HG03558 (cell line): ENCODE measurements around the gene CD33.
"Not testable (repeated sequence)": the region's sequence is repeated elsewhere in the genome, so short reads cannot be mapped to it uniquely, and the experiment has no call there.

Experiments
- ATAC-seq: cut with Tn5 transposase; IDR thresholded peaks from one replicate; pipeline ENCODE4 v1.9.1; 2021; ENCODE audit warnings: moderate number of reproducible peaks; ENCODE audit not compliant: unreplicated experiment; ENCODE audit errors: extremely low read depth

CD33 gene

DNA sequence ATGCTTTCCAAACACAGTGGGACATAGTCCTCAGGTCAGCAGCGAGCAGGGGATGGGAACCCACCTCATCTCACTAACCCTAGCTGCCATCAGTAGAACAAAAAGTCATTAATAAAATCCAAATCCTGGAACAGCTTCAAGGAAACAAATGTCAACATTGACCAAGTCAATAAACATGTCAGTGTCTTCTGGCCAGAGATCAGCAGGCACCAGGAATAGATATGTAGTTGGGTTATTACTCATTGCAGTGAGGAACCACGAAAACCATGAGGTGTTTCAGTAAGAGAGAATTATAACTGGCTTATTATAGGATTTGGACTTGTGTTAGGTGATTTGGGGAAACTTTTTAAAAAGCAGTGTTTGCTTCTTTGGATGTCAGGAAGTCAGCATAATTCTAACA lies 17.1 kb upstream of the CD33 start:
- ATAC-seq, result no peak

DNA sequence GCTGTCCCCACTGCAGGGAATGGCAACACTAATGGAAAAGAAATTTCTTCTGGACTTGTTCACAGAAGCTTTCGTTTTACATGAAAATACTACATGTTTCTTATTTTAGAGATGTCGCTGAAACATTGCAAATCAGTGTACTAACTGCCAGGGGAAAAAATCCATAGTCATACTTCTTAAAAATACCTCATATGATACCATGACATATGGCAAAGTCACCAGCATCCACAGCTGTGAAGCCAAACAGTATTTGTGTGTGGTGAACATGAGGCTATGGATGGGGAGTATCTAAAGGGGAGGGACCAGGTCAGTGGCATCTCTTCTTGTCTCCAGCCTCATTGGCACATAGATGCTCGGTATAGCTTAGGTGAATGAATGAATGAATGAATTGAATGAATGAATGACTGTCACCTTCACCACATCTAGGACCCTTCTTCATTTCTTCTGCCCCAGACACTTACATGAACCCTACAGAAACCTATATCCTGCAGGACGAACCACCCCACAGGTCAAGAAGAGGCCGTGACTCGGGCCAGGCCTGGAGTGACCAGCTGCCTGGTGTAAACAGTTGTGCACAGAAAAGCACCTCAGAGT lies 14.6 kb upstream of the CD33 start:
- ATAC-seq, result no peak

DNA sequence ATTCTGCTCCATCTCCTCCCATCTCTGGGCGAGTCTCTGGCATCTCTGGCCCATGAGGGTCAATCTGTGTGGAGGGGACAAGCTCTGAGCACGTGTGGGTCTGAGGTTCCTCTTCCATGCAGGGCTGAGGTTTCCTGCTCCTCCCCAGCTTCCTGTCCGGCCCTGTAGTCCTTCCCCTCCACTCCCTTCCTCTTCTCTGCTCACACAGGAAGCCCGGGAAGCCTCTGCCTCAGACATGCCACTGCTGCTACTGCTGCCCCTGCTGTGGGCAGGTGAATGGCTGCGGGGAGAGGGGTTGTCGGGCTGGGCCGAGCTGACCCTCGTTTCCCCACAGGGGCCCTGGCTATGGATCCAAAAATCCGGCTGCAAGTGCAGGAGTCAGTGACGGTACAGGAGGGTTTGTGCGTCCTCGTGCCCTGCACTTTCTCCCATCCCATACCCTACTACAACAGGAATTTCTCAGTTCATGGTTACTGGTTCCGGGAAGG lies 14.0 kb upstream of the CD33 start:
- not testable (repeated sequence) for ATAC-seq

DNA sequence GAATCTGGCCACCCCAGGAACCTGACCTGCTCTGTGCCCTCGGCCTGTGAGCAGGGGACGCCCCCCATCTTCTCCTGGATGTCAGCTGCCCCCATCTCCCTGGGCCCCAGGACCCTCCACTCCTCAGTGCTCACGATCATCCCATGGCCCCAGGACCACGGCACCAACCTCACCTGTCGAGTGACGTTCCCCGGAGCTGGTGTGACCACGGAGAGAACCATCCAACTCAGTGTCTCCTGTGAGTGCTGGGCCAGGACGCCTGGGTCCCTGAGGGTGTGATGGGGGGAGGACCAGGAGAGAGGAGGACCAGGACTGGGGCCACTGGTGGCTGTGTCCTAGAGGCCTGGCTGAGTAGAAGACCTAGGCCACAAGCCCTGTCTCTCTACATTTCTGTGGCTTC lies 13.0 kb upstream of the CD33 start:
- ATAC-seq, result no peak

DNA sequence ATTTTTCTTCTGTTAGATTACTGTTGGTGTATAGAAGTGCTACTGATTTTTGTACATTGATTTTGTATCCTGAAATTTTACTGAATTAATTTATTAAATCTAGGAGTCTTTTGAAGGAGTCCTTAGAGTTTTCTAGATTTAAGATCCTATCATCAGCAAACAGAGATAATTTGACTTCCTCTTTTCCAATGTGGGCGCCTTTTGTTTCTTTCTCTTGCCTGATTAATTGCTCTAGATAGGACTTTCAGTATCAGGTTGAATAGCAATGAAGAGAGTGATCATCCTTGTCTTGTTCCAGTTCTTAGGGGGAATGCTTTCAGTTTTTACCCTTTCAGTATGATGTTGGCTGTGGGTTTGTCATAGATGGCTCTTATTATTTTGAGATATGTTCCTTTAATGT lies 5.6 kb upstream of the CD33 start:
- ATAC-seq, result no peak

DNA sequence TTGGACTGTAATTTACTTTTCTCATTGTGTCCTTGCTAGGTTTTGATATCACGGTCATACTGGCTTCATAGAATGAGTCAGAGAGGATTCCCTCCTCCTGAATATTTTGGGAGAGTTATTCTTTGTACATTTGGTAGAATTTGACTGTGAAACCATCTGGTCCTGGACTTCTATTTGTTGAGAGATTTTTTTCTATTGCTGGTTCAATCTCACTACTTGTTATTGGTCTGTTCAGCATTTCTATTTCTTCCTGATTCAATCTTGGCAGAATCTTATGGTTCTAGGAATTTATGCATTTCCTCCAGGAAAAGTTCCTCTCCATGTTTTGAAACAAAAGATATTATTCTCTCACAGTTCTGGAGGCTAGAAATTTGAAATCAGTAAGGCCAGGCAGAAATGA lies 4.9 kb upstream of the CD33 start:
- ATAC-seq, result no peak

DNA sequence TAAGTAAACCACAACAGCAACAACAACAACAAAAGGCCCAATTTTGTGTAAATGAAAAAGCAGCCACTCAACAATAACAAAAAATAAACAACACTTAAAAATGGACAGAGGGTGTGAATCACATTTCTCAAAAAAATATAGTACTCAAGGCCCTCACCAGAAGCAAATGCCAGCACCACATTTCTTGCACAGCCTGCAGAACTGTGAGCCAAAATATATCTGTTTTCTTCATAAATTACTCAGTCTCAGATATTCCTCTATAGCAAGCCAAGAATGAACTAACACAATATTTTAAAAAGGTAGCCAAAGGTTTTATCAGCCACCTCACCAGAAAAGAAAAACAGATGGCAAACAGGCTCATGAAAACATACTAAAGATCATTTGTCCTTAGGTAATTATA lies 3.9 kb upstream of the CD33 start:
- ATAC-seq, result no peak

DNA sequence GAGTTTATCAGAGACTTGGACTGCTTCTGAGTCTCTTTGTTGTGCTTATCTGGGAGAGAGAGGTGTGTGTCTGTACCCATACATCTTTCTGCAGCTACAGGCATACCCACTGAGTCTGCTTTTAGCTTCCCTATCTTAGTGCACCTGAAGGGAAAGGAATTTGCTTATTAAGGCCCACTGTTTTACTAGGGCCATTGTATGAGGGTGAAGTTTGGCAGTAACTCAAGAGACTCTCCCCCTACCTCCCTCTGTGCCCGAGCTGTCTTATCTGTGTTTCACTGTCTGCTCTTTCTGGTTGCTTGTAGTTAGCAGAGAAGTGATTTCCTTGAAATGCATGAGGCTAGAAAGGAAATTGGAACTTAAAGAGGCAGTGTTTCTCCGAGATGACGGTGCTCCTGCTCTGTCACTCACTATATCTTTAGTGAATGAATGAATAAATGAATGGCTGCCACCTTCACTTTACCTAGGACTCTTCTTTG lies 678 bp upstream of the CD33 start:
- ATAC-seq, result no peak

DNA sequence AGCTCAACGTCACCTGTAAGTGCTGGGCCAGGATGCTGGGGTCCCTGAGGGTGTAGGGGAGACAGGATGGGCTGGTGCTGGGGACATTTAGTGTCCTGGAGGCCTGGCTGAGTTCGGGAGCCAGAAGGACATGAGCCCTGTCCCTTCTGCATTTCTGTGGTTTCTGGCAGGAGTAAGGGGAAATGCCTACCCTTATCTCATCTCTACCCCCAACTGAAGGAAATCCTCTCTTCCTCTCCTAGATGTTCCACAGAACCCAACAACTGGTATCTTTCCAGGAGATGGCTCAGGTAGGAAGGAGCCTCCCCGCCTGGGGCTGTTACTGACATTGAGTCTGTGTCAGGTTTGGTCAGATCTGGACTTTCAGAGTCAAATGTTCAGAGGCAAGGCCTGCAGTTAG lies 1.2 kb downstream of the CD33 start:
- ATAC-seq, result no peak

DNA sequence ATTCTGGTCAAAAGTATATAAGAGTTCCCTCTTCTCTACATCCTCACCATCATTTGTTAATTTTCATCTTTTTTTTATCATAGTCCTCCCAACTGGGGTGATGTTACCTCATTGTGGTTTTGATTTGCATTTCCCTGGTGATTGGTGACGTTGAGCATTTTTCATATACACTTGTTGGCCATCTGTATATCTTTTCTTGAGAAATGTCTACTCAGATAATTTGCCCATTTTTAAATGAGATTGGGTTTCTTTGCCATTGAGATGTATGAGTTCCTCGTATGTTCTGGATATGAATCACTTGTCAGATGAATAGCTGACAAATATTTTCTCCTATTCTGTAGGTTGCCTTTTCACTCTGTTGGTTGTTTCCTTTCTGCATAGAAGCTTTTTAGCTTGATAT lies 2.4 kb downstream of the CD33 start:
- no peak for ATAC-seq

DNA sequence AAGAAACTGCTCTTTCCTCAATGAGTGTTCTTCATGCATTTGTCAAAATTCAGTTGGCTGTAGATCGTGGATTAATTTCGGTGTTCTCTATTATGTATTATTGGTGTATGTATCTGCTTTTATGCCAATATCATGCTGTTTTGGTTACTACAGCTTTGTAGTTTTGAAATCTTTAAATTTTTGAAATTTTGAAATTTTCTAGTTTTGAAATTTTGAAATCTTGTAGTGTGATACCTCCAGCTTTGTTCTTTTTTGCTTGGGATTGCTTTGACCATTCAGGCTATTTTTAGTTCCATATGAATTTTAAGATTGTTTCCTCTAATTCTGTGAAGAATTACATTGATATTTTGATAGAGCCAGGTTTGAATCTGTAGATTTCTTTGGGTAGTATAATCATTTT lies 3.1 kb downstream of the CD33 start:
- ATAC-seq, result no peak

DNA sequence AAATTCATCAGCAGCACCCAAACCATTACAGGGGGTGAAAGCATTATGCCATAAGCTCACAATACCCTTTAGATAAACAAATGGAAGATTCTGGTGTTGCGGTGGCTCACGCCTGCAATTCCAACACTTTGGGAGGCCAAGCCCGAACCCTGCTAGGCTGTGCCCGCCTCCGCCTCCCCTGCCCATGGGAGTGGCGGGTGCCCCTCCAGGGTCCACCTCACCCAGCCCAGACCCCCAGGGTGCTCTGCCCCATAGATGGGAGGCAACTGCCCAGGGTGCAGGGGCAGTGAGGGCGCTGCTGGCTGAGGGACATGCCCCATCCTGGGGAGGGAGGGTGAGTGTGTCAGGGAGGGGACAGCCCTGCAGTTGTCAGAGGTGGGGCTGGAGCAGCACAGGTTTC lies 16.0 kb downstream of the CD33 start:
- ATAC-seq, result no peak

DNA sequence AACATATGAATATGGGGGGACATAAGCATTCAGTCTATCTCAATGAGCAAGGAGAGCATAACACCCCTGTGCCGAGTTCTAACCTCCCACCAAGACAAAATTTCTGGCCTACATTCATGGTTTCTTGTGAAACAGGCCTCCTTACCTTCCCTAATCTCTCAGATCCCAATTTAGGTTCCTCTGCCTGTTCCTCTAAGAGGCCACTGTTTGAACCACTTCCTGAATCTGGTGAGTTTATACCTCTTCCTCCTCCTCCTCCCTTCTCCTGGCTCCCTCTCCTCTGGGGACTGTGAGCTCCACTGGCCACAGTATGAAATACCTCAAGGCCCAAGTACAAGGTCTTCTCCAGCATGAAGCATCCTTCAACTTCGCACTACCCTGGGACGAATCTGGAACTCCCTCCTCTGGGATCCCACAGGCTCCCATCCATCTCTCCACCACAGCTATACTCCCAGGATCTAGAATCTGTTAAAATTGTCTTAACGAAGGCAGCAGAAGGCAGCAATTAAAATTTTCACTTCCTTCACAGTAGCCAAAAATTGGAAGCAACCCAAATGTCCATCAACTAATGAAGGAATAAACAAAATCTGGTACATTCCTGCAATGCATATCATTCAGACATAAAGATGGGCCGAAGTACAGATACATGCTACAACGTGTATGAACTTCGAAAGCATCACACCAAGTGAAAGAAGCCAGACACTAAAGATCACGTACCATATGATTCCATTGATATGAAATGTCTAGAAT lies 18.2 kb downstream of the CD33 start:
- no peak for ATAC-seq

DNA sequence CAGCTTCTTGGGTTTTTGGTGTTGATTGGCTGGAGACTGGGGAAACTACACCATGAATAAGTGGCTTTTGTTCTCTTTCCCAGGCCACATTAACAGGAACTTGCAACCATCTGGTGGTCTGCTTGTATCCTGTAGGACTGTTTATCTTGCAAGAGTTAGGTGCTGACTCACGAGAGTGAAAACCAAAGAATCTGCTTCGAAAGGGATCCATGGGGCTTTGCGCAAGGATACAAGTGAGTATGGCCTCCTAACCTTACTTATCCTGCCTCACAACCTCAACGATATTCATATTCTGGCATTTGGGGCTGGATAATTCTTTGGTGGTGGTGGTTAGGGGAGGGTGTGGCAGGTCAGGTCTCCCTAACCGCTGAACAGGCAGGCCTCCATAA lies 21.3 kb downstream of the CD33 start:
- ATAC-seq, result no peak

DNA sequence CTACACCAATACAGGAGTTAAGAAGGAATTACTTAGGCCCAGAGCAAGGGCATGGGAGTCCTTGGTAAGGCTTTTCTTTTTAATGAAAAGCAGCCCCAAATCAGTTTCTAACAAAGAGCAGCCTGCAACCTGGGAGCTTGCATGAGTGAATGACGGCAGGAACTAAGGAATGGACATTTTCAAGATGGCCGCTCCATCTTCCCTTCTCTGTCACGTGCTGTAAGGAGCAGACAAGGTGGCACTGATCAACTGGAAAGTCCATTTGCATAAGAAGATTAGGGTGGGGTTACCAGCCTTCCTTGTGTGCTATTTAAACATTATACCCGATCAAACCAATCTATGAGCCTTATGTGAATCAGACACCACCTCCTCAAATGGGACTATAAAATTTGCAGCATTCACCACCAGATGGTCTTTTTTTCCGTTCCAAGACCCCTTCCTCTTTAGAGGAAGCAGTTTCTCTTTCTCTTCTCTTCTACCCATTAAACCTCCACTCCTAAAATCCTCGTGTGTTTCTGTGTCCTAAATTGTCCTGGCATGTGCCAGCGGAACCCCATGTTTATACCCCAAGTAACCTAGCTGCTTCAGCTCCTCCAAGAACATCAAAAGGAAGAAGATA lies 23.2 kb downstream of the CD33 start:
- ATAC-seq, result no peak

DNA sequence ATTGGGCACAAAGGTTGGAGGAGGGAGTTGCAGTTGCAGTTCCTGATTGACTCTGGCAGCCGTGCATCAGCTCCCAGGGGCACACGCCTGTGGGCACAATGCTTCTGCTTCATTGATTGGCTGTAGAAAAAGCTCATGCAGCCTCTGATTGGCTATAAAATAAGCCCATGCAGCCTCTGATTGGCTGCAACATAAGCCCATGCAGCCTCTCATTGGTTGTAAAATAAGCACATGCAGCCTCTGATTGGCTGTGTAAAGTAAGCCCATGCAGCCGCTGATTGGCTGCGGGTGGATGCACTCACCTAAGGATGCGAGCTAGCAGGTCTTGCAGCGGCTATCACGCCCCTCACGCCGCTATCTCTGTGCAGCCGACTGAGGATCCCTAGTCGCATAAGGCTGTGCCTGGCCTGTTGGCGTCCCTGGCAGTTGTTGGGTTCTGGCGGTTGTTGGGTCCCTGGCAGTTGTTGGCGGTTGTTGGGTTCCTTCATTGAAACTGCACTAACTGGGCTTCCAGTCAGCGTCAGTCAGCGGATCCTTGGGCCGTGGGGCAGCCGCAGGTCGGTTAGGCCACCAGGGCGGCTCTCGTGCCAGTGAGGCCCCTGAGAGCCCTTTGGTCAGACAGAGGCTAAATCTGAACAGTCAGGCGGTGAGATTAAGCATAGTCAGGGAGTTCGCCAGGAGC lies 26.0 kb downstream of the CD33 start, which contains the start of gene SIGLECL1:
SIGLECL1 (plus strand) TSS at position 295 of the 682 bp plus-strand sequence. CDS start 12,993 bp downstream, outside the sequence.
- no peak for ATAC-seq

DNA sequence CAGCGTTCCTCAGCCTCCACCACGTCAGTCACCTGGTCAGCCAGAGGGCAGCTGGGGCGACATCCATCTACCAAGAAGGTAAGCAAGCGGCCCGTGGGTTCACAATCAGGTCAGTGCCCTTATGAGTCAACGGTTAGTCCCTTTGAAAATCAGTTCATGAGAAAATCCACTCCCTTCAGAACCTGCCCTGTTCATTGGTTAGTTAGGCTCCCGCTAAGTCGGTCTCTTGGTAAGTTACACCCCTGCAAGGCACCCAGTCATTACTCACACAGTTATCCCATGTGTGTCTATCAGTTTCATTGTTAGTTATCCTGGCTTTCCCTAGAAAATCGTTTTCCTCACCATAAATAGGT lies 26.6 kb downstream of the CD33 start:
- no peak for ATAC-seq

DNA sequence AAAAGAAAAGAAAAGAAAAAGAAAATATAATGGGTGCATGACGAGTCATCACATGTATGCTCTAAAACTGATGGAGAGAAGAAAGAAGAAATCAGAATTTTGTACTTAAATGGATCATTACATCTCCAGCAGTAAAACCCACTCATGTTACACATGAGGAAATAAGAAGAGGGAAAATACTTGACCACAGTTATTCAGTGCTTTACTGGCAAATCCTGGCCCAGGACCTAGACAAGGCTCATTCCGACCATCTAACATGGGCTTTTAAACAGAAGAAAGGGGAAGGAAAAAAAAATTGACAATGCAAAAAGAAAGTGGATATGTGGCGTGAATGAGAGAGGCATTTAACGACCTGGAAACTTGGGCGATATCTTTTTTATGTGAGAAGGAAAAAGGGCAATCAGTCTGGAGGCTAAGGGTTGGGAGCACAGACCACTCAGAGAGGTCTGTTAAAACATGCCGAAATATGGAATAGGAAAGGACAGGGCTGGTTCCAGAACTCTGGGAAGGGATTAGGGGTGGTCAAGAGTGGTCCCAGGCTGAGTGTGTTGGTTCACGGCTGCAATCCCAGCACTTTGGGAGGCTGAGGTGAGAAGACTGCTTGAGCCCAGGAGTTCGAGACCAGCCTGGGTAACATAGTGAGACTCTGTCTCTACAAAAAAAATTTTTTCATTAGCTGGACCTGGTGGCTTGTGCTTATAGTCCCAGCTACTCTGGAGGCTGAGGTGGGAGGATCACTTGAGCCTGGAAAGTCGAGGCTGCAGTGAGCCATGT lies 27.6 kb downstream of the CD33 start:
- no peak for ATAC-seq

DNA sequence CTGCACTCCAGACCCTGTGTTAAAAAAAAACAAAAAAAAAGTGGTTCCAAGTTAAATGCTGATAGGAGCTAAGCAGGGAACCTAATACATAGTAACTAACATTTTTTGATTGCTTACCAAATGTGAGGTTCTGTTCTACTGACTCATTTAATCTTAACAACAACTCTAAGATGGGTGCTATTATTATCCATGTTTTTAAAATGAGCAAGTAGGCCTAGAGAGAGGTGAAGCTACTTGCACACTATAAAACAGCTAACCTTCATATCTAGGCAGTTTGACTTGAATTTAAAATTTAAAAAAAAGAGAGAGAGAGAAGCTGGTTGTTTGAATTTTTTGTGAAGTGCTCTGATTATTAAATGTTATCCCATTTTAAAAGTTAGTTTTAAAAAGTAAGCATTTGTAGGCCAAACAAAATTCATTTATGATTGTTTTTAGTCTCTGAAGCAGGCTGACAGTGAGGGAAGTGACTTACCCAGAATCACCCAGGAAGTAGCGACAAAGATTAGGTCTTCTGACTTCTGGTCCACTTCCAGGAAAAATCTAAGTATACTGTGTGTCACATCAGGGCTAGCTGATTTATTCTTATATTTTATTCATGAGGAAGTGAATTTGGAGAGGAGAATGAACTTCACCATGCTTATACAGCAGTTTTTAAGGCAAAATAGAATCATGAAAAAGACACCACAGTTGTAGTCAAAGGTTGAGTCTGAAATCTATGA lies 28.4 kb downstream of the CD33 start:
- ATAC-seq, result no peak
